Lower lobe of right lung (tissue), 2 donors: ENCODE measurements around the gene TEDC1. TPM values are rescaled to one million over a fixed set of nuclear protein-coding genes. Genes with fewer than 3 reads are reported as not detected.

Experiments used
- ATAC-seq, 2 donors: fragments of 200-7000 bp; cut with Tn5 transposase; one replicate each; pipeline ENCODE4 v1.9.1; 2020 to 2022; ENCODE audit warnings: mild to moderate bottlenecking in 2 of 2, moderate library complexity in 2 of 2
- DNase-seq: peaks from one replicate; pipeline ENCODE4 v3.0.0-alpha.2; 2020
- H3K27ac ChIP-seq: fragments of 200-600 bp; one replicate; pipeline ENCODE4 v1.8.0; 2022
- H3K27me3 ChIP-seq: fragments of 200-600 bp; one replicate; pipeline ENCODE4 v1.8.0; 2022; ENCODE audit warnings: low read depth
- H3K36me3 ChIP-seq: fragments of 200-600 bp; one replicate; pipeline ENCODE4 v1.8.0; 2022; ENCODE audit warnings: mild to moderate bottlenecking
- H3K4me1 ChIP-seq: fragments of 200-600 bp; one replicate; pipeline ENCODE4 v1.8.0; 2022
- H3K4me3 ChIP-seq: fragments of 200-600 bp; one replicate; pipeline ENCODE4 v1.8.0; 2022; ENCODE audit warnings: mild to moderate bottlenecking
- H3K9me3 ChIP-seq: fragments of 200-600 bp; one replicate; pipeline ENCODE4 v1.8.0; 2022
- intact Hi-C: fragments of 100-400 bp; cut with DNase I; formaldehyde crosslinking; loops from one replicate; pipeline ENCODE4 v1.11.0; 2022
- total RNA-seq: library from RNA; stranded (reverse); fragmentation: NEBNext Ultra II Directional; extraction: Animal tissue kit (Norgen Biotek cat#: 25700); gene quantifications from one replicate; pipeline ENCODE4 v1.2.1, GENCODE V29; 2021
- TF ChIP-seq, protein P1 (sequence below): fragments of 200-600 bp; IDR thresholded peaks from one replicate; pipeline ENCODE4 v1.8.0; 2022; ENCODE audit warnings: antibody characterized with exemption, mild to moderate bottlenecking
- donor health status: DM: no; HTN: yes; CAD: no; lungs with severe emphysema.

The TEDC1 gene
- total RNA-seq, 1 donor from 2014 or later, result 10.6 TPM

DNA sequence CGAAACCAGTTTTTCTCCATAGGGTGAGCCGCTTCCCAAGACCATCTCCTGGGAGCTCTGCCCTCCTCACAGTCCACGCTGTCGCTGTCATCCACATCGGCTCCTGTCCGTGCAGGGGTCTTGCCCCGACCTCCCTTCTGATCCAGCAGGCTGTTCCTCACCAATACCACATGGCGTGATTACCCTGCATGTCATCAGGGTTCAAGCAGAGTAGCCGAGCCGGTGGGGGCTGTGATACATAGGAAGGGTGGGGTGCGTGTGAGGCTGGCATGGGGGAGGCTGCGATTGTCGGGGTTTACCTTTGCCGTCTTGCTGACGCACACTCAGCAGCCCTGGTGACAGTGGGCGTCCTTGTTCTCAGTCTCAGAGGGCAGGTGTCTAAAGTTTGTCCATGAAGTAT lies 17.0 kb downstream of the TEDC1 start:
- no peak overlapping the region for H3K4me3 ChIP-seq
- H3K27ac ChIP-seq, result no peak overlapping the region
- no peaks in the 10 kb centered on the region for H3K9me3 ChIP-seq
- TF ChIP-seq, protein P1, sequence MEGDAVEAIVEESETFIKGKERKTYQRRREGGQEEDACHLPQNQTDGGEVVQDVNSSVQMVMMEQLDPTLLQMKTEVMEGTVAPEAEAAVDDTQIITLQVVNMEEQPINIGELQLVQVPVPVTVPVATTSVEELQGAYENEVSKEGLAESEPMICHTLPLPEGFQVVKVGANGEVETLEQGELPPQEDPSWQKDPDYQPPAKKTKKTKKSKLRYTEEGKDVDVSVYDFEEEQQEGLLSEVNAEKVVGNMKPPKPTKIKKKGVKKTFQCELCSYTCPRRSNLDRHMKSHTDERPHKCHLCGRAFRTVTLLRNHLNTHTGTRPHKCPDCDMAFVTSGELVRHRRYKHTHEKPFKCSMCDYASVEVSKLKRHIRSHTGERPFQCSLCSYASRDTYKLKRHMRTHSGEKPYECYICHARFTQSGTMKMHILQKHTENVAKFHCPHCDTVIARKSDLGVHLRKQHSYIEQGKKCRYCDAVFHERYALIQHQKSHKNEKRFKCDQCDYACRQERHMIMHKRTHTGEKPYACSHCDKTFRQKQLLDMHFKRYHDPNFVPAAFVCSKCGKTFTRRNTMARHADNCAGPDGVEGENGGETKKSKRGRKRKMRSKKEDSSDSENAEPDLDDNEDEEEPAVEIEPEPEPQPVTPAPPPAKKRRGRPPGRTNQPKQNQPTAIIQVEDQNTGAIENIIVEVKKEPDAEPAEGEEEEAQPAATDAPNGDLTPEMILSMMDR, result no peak
- no peak for ATAC-seq
- no peaks in the 10 kb centered on the region for H3K36me3 ChIP-seq
- intact Hi-C loops, result no loop called here
- no peak for DNase-seq
- no peaks in the 10 kb centered on the region for H3K4me1 ChIP-seq
- H3K27me3 ChIP-seq, result peaks cover 55% of the 10 kb centered on the region

- Histone ChIP-seq H3K36me3 (no peaks in the 10 kb centered on the region), H3K9me3 (no peaks in the 10 kb centered on the region), H3K27ac (no peak overlapping the region), H3K4me3 (no peak overlapping the region), H3K27me3 (peaks cover 55% of the 10 kb centered on the region), H3K4me1 (no peaks in the 10 kb centered on the region)
- DNase-seq (no peak), ATAC-seq (no peak)
- TF ChIP-seq, protein P1, result no peak
- intact Hi-C loops, result no loop called here
These were observed 17.6 kb downstream of the TEDC1 start for GRCh38 chr14:105508601-105509000.

GRCh38 chr14:105517096-105517495 lies 26.1 kb downstream of the TEDC1 start:
- Histone ChIP-seq H3K9me3 (no peaks in the 10 kb centered on the region), H3K27me3 (peaks cover 20% of the 10 kb centered on the region), H3K36me3 (no peaks in the 10 kb centered on the region), H3K4me3 (no peak overlapping the region), H3K4me1 (no peaks in the 10 kb centered on the region), H3K27ac (no peak overlapping the region)
- TF ChIP-seq, protein P1, result no peak
- DNase-seq (no peak), ATAC-seq (no peak)
- intact Hi-C loops, result no loop called here

- no peak overlapping the region for H3K27ac ChIP-seq
- intact Hi-C loops, result no loop called here
- no peaks in the 10 kb centered on the region for H3K4me1 ChIP-seq
These were observed 29.1 kb downstream of the TEDC1 start for GRCh38 chr14:105519946-105520698.

DNA sequence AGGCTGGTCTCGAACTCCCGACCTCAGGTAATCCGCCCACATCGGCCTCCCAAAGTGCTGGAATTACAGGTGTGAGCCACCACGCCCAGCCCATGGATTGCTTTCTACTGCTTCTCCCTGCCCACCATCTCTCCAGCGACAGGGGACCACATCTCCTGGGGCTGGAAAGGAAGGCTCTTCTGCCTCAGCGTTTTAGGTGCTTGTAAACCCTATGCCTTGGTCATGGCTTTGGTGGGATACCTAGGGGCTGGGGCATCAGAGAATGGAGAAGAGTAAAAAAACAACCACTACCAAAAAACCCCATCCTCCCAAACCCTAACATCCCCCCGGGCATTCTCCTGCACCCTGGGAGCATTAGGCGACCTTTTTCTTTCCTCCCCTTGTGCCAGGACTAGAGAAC lies 34.3 kb downstream of the TEDC1 start:
- Histone ChIP-seq H3K4me3 (no peak overlapping the region), H3K27ac (no peak overlapping the region), H3K27me3 (peaks cover 39% of the 10 kb centered on the region), H3K4me1 (peaks cover 33% of the 10 kb centered on the region), H3K9me3 (no peaks in the 10 kb centered on the region), H3K36me3 (no peaks in the 10 kb centered on the region)
- intact Hi-C loops, result no loop called here
- TF ChIP-seq, protein P1, result no peak
- ATAC-seq (no peak), DNase-seq (no peak)

More at GRCh38 chr14:105519946-105520698, 29.1 kb downstream of the TEDC1 start:
- TF ChIP-seq, protein P1, result no peak
- ATAC-seq (no peak), DNase-seq (no peak)
- Histone ChIP-seq H3K4me3 (no peak overlapping the region), H3K36me3 (no peaks in the 10 kb centered on the region), H3K9me3 (no peaks in the 10 kb centered on the region), H3K27me3 (peaks cover 16% of the 10 kb centered on the region)
